A673 (cell line): ENCODE measurements around the gene MDN1.

Source experiments
- CTCF ChIP-seq: fragments of 300-800, 200-600 bp; sonication (generic); conservative IDR thresholded peaks from 2 replicates; pipeline ENCODE4 v1.5.1; 2017; ENCODE audit warnings: low read depth, mild to moderate bottlenecking, antibody characterized with exemption, low read length, moderate library complexity, mixed read lengths
- EZH2 ChIP-seq: fragments of 200-600 bp; sonication (generic); IDR thresholded peaks from 2 replicates; pipeline ENCODE4 v1.6.1; 2017; ENCODE audit warnings: borderline replicate concordance, low read depth, mild to moderate bottlenecking, mixed read lengths, antibody characterized with exemption, low read length; ENCODE audit not compliant: poor library complexity, severe bottlenecking

GRCh38 chr6:89729818-89730217 lies 89.8 kb downstream of the MDN1 start:
- no peak for TF ChIP-seq EZH2
- TF ChIP-seq CTCF: no peak
